Stimulated activated naive B cell treated with anti-CD40 and anti-IgM and Interleukin-4, amounts not matched to agents 10 μg/mL and 1 μg/mL and 100 μg/mL, for 72 hours (primary cell): ENCODE results near the gene MEDAG.

Source experiments
- ATAC-seq, 2 donors: fragments of 150-1000 bp; cut with Tn5 transposase; replicated peaks; 2 replicates each; pipeline ENCODE4 v1.10.0; 2021; ENCODE audit warnings: moderate library complexity in 1 of 2
- DNase-seq: peaks from one replicate; pipeline ENCODE4 v3.0.0; 2021
- H3K27ac Mint-ChIP-seq: one replicate; pipeline ENCODE4 v1.8.0; 2022; ENCODE audit warnings: mild to moderate bottlenecking, mixed read lengths
- H3K27me3 Mint-ChIP-seq, 2 donors: one replicate each; pipeline ENCODE4 v1.8.0; 2022; ENCODE audit warnings: mixed read lengths in 2 of 2
- H3K36me3 Mint-ChIP-seq, 2 donors: one replicate each; pipeline ENCODE4 v1.8.0; 2022; ENCODE audit warnings: mixed read lengths in 2 of 2, mild to moderate bottlenecking in 1 of 2
- H3K4me1 Mint-ChIP-seq, 2 donors: one replicate each; pipeline ENCODE4 v1.8.0; 2022; ENCODE audit warnings: mixed read lengths in 2 of 2, mild to moderate bottlenecking in 1 of 2
- H3K4me3 Mint-ChIP-seq, 2 donors: one replicate each; pipeline ENCODE4 v1.8.0; 2022; ENCODE audit warnings: mild to moderate bottlenecking in 2 of 2, mixed read lengths in 2 of 2, moderate library complexity in 1 of 2
- H3K9me3 Mint-ChIP-seq, 2 donors: one replicate each; pipeline ENCODE4 v1.8.0; 2022; ENCODE audit warnings: mixed read lengths in 2 of 2, mild to moderate bottlenecking in 1 of 2

MEDAG gene

GRCh38 chr13:30928978-30929377, 22.9 kb downstream of the MEDAG start:
- DNase-seq: no peak
- peaks cover 0 to 2% of the 10 kb centered on the region in 2 donors for H3K4me1 Mint-ChIP-seq
- ATAC-seq: no peak
- H3K27ac Mint-ChIP-seq: no peak overlapping the region
- no peaks in the 10 kb centered on the region for H3K9me3 Mint-ChIP-seq
- no peak overlapping the region for H3K4me3 Mint-ChIP-seq
- H3K36me3 Mint-ChIP-seq: no peaks in the 10 kb centered on the region
- H3K27me3 Mint-ChIP-seq: peaks cover 36 to 61% of the 10 kb centered on the region in 2 donors

GRCh38 chr13:30932481-30933353, 26.6 kb downstream of the MEDAG start, which contains the start of gene TEX26:
TEX26 (plus strand) TSS chr13:30932656; CDS start chr13:30932716, 60 bp downstream.
- peaks cover 0 to 2% of the 10 kb centered on the region in 2 donors for H3K4me1 Mint-ChIP-seq
- DNase-seq (no peak), ATAC-seq (no peak)
- peaks cover 33 to 65% of the 10 kb centered on the region in 2 donors for H3K27me3 Mint-ChIP-seq
- H3K9me3 Mint-ChIP-seq: peaks cover 4 to 9% of the 10 kb centered on the region in 2 donors
- no peak within 1 kb of the TSS for H3K4me3 Mint-ChIP-seq
- H3K27ac Mint-ChIP-seq: no peak within 1 kb of the TSS
- no peaks in the 10 kb centered on the region for H3K36me3 Mint-ChIP-seq

- H3K9me3 Mint-ChIP-seq: peaks cover 6 to 12% of the 10 kb centered on the region in 2 donors
Measured at GRCh38 chr13:30933354-30933670, 27.2 kb downstream of the MEDAG start.

GRCh38 chr13:30934381-30934780, 28.3 kb downstream of the MEDAG start:
- no peak overlapping the region for H3K27ac Mint-ChIP-seq
- DNase-seq (no peak), ATAC-seq (no peak)
- peaks cover 0 to 2% of the 10 kb centered on the region in 2 donors for H3K4me1 Mint-ChIP-seq
- peaks cover 6 to 12% of the 10 kb centered on the region in 2 donors for H3K9me3 Mint-ChIP-seq
- no peak overlapping the region for H3K4me3 Mint-ChIP-seq
- H3K27me3 Mint-ChIP-seq: peaks cover 30 to 56% of the 10 kb centered on the region in 2 donors
- H3K36me3 Mint-ChIP-seq: no peaks in the 10 kb centered on the region

More at GRCh38 chr13:30933354-30933670, 27.2 kb downstream of the MEDAG start:
- no peak for DNase-seq
- Mint-ChIP-seq H3K4me1 (peaks cover 0 to 2% of the 10 kb centered on the region in 2 donors), H3K27ac (no peak overlapping the region), H3K4me3 (no peak overlapping the region), H3K36me3 (no peaks in the 10 kb centered on the region), H3K27me3 (peaks cover 33 to 65% of the 10 kb centered on the region in 2 donors)
- no peak for ATAC-seq

GRCh38 chr13:30934803-30935202, 28.7 kb downstream of the MEDAG start:
- ATAC-seq: no peak
- H3K27me3 Mint-ChIP-seq: peaks cover 26 to 52% of the 10 kb centered on the region in 2 donors

GRCh38 chr13:30936971-30937370, 30.9 kb downstream of the MEDAG start:
- H3K27me3 Mint-ChIP-seq: peaks cover 15 to 40% of the 10 kb centered on the region in 2 donors
- ATAC-seq (no peak), DNase-seq (no peak)
- peaks cover 6 to 12% of the 10 kb centered on the region in 2 donors for H3K9me3 Mint-ChIP-seq
- H3K27ac Mint-ChIP-seq: no peak overlapping the region
- no peaks in the 10 kb centered on the region for H3K36me3 Mint-ChIP-seq
- peaks cover 0 to 2% of the 10 kb centered on the region in 2 donors for H3K4me1 Mint-ChIP-seq
- no peak overlapping the region for H3K4me3 Mint-ChIP-seq

More at GRCh38 chr13:30934803-30935202, 28.7 kb downstream of the MEDAG start:
- Mint-ChIP-seq H3K9me3 (peaks cover 6 to 12% of the 10 kb centered on the region in 2 donors), H3K27ac (no peak overlapping the region), H3K4me3 (no peak overlapping the region), H3K36me3 (no peaks in the 10 kb centered on the region), H3K4me1 (peaks cover 0 to 2% of the 10 kb centered on the region in 2 donors)
- DNase-seq: no peak

- ATAC-seq (no peak), DNase-seq (no peak)
- Mint-ChIP-seq H3K36me3 (peaks cover 0 to 2% of the 10 kb centered on the region in 2 donors), H3K4me3 (no peak overlapping the region), H3K27me3 (peaks cover 19 to 36% of the 10 kb centered on the region in 2 donors), H3K27ac (no peak overlapping the region), H3K9me3 (peaks cover 5 to 9% of the 10 kb centered on the region in 2 donors), H3K4me1 (no peaks in the 10 kb centered on the region)
Measured at GRCh38 chr13:30943881-30944280, 37.8 kb downstream of the MEDAG start.

- Mint-ChIP-seq H3K9me3 (peaks cover 15 to 18% of the 10 kb centered on the region in 2 donors), H3K36me3 (peaks cover 0 to 3% of the 10 kb centered on the region in 2 donors), H3K27me3 (peaks cover 27 to 37% of the 10 kb centered on the region in 2 donors), H3K4me1 (no peaks in the 10 kb centered on the region), H3K4me3 (no peak overlapping the region), H3K27ac (no peak overlapping the region)
- no peak for ATAC-seq
- no peak for DNase-seq
Measured at GRCh38 chr13:30957258-30957943, 51.3 kb downstream of the MEDAG start.

- H3K27ac Mint-ChIP-seq: no peak overlapping the region
- no peaks in the 10 kb centered on the region for H3K4me1 Mint-ChIP-seq
- no peak for ATAC-seq
- peaks cover 24 to 38% of the 10 kb centered on the region in 2 donors for H3K27me3 Mint-ChIP-seq
- H3K4me3 Mint-ChIP-seq: no peak overlapping the region
- peaks cover 15 to 18% of the 10 kb centered on the region in 2 donors for H3K9me3 Mint-ChIP-seq
- no peak for DNase-seq
- peaks cover 0 to 3% of the 10 kb centered on the region in 2 donors for H3K36me3 Mint-ChIP-seq
Measured at GRCh38 chr13:30959678-30960077, 53.6 kb downstream of the MEDAG start.

- H3K27me3 Mint-ChIP-seq: peaks cover 15 to 34% of the 10 kb centered on the region in 2 donors
Measured at GRCh38 chr13:30963791-30964190, 57.7 kb downstream of the MEDAG start.

GRCh38 chr13:30965380-30965779, 59.3 kb downstream of the MEDAG start:
- no peaks in the 10 kb centered on the region for H3K4me1 Mint-ChIP-seq
- H3K4me3 Mint-ChIP-seq: no peak overlapping the region
- ATAC-seq (no peak), DNase-seq (no peak)
- H3K9me3 Mint-ChIP-seq: peaks cover 3 to 6% of the 10 kb centered on the region in 2 donors
- H3K27ac Mint-ChIP-seq: no peak overlapping the region
- H3K36me3 Mint-ChIP-seq: no peaks in the 10 kb centered on the region
- H3K27me3 Mint-ChIP-seq: peaks cover 23 to 41% of the 10 kb centered on the region in 2 donors

More at GRCh38 chr13:30963791-30964190, 57.7 kb downstream of the MEDAG start:
- Mint-ChIP-seq H3K4me1 (no peaks in the 10 kb centered on the region), H3K9me3 (peaks cover 8 to 14% of the 10 kb centered on the region in 2 donors), H3K36me3 (peaks cover 0 to 3% of the 10 kb centered on the region in 2 donors), H3K27ac (no peak overlapping the region), H3K4me3 (no peak overlapping the region)
- ATAC-seq (no peak), DNase-seq (no peak)

- peaks cover 25 to 46% of the 10 kb centered on the region in 2 donors for H3K27me3 Mint-ChIP-seq
- H3K36me3 Mint-ChIP-seq: no peaks in the 10 kb centered on the region
- ATAC-seq: no peak
Measured at GRCh38 chr13:30966101-30966500, 60.0 kb downstream of the MEDAG start.

GRCh38 chr13:30968846-30969245, 62.8 kb downstream of the MEDAG start:
- no peaks in the 10 kb centered on the region for H3K36me3 Mint-ChIP-seq
- H3K27ac Mint-ChIP-seq: no peak overlapping the region
- no peak overlapping the region for H3K4me3 Mint-ChIP-seq
- no peaks in the 10 kb centered on the region for H3K4me1 Mint-ChIP-seq
- peaks cover 23 to 41% of the 10 kb centered on the region in 2 donors for H3K27me3 Mint-ChIP-seq
- DNase-seq (no peak), ATAC-seq (no peak)
- no peaks in the 10 kb centered on the region for H3K9me3 Mint-ChIP-seq

More at GRCh38 chr13:30966101-30966500, 60.0 kb downstream of the MEDAG start:
- Mint-ChIP-seq H3K27ac (no peak overlapping the region), H3K9me3 (peaks cover 1 to 6% of the 10 kb centered on the region in 2 donors), H3K4me1 (no peaks in the 10 kb centered on the region), H3K4me3 (no peak overlapping the region)
- DNase-seq: no peak

- no peaks in the 10 kb centered on the region for H3K9me3 Mint-ChIP-seq
- no peak for ATAC-seq
- no peak overlapping the region for H3K27ac Mint-ChIP-seq
- peaks cover 32 to 46% of the 10 kb centered on the region in 2 donors for H3K27me3 Mint-ChIP-seq
- no peaks in the 10 kb centered on the region for H3K36me3 Mint-ChIP-seq
- no peaks in the 10 kb centered on the region for H3K4me1 Mint-ChIP-seq
- no peak for DNase-seq
- H3K4me3 Mint-ChIP-seq: no peak overlapping the region
Measured at GRCh38 chr13:30971575-30971974, 65.5 kb downstream of the MEDAG start.
